Measurements from ENCODE around the gene RPL10A.

The RPL10A gene

GRCh38 chr6:35442693-35443092 is 25.5 kb upstream of the RPL10A start:
- Histone ChIP-seq H3K27me3 (no peaks in the 10 kb centered on the region), H3K4me2 (no peak overlapping the region), H3K9ac (0 out of 22 replicates have a peak overlapping the region, but pooled peaks of 1 of the 11 experiments have one; percentile 11), H3K4me1 (peaks cover 9 to 26% (median 17%) of the 10 kb centered on the region in 10 experiments), H3K27ac (no peak overlapping the region), H4K20me1 (no peaks in the 10 kb centered on the region), H3K9me3 (replicated peaks in 1 of 11) (no peaks in the 10 kb centered on the region), H3K36me3 (no peaks in the 10 kb centered on the region), H3K4me3 (no peak overlapping the region)
- TF ChIP-seq Cebpa-rat (IDR thresholded peaks at IDR 0.05): no peak

DNA sequence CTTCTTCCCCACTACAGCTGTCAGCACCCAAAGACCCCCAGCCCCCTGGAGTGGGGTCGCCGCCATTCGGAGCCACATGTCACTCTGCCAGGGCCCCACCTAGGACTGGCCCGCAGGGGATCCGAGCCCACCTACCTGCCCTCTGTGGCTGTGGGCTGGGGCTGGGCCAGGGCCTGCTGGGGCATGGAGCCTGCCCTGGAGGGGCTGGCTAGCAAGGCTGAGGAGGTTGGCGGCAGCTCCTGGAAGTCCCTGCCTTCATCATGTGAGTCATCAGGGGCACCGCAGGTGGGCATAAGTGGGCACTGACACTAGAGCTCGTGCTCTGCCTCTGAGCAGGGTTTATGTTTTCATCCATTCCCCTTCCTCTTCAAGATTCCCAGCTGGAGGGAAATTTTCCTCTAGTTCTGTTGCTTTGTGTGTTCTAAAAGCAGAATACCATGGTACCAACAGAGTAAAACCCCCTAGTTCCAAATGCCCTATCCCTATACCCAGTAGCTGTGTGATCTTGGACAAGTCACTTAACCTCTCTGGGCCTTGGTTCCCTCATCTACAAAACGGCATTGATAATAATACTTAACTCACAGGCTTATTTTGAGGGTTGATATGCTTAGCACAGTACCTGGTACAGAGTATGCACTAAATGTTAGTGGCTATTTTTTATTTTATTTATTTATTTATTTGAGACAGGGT is 24.7 kb upstream of the RPL10A start:
- no peak for TF ChIP-seq Cebpa-rat (IDR thresholded peaks at IDR 0.05)

DNA sequence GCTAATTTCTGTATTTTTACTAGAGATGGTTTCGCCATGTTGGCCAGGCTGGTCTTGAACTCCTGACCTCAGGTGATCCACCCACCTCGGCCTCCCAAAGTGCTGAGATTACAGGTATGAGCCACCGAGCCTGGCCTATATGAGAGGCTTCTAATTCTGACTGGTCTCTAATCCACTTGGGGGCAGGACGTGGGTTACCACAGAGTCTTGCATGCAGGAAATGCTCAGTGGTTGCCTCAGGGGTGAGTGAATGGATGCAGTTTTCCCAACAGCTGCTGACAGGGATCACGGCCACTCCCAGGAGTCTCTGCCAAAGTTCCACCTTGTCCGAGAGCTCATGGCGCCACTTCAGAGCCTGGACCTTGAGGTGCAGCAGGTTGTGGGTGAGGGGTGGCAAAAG is 22.5 kb upstream of the RPL10A start:
- Histone ChIP-seq H3K9ac (no peak overlapping the region), H4K20me1 (no peaks in the 10 kb centered on the region), H3K27me3 (no peaks in the 10 kb centered on the region), H3K36me3 (no peaks in the 10 kb centered on the region), H3K27ac (no peak overlapping the region; a peak in 1 of 22 replicates), H3K4me1 (peaks cover 9 to 31% (median 18%) of the 10 kb centered on the region in 10 experiments), H3K4me2 (peak overlapping the region; percentile 5 to 80 (median 47); a peak in 20 of 22 replicates), H3K9me3 (replicated peaks in 1 of 11) (no peaks in the 10 kb centered on the region), H3K4me3 (no peak overlapping the region)
- no peak for TF ChIP-seq Cebpa-rat (IDR thresholded peaks at IDR 0.05)

More for the DNA sequence above, 24.7 kb upstream of the RPL10A start:
- Histone ChIP-seq H3K9me3 (replicated peaks in 1 of 11) (no peaks in the 10 kb centered on the region), H4K20me1 (no peaks in the 10 kb centered on the region), H3K4me3 (no peak overlapping the region), H3K36me3 (no peaks in the 10 kb centered on the region), H3K4me2 (no peak overlapping the region), H3K9ac (no peak overlapping the region; a peak in 1 of 22 replicates), H3K27me3 (no peaks in the 10 kb centered on the region), H3K4me1 (peaks cover 9 to 27% (median 18%) of the 10 kb centered on the region in 10 experiments), H3K27ac (no peak overlapping the region)

- no peaks in the 10 kb centered on the region for H3K36me3 ChIP-seq
- H3K4me1 ChIP-seq: peaks cover 20 to 47% (median 33%) of the 10 kb centered on the region in 10 experiments
- H3K27ac ChIP-seq: no peak overlapping the region
- no peaks in the 10 kb centered on the region for H3K27me3 ChIP-seq
- H3K4me2 ChIP-seq: peak overlapping the region in 1 of 11 experiments; percentile 5; a peak in 1 of 22 replicates
- H3K9ac ChIP-seq: peak overlapping the region in 1 of 11 experiments; percentile 60; a peak in 1 of 22 replicates
- no peak overlapping the region for H3K4me3 ChIP-seq
- H4K20me1 ChIP-seq: peaks cover 0 to 4% (median 0%) of the 10 kb centered on the region in 11 experiments; a peak in 2 of 22 replicates
- TF ChIP-seq Cebpa-rat (IDR thresholded peaks at IDR 0.05): no peak
- no peaks in the 10 kb centered on the region for H3K9me3 ChIP-seq (replicated peaks in 1 of 11)
Measured at GRCh38 chr6:35448191-35448590, 20.0 kb upstream of the RPL10A start.

DNA sequence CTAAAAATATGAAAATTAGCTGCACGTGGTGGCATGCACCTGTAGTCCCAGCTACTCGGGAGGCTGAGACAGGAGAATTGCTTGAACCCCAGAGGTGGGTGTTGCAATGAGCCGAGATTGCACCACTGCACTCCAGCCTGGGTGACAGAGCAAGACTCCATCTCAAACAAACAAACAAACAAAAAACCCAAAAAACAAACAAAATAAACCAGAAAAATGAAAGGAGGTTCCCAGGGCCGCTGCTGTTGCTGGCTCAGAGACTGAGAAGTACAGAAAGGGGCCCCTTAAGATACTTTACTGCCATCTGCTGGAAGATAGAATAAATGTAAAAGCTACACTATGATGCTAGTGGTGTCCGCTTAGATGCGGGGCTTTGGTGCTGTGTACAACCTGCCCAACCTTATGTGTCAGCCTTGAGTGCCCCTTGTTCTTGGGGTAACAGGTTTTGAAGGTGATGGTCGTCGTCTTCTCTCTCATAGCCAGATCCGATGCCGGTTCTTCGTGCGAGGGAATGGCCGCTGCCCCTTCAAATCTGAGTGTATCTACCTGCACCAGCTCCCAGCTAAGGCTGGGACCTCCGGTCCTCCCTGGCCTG is 18.8 kb upstream of the RPL10A start:
- H3K9me3 ChIP-seq (replicated peaks in 1 of 11): no peaks in the 10 kb centered on the region
- H3K27me3 ChIP-seq: no peaks in the 10 kb centered on the region
- no peak for TF ChIP-seq Cebpa-rat (IDR thresholded peaks at IDR 0.05)
- no peak overlapping the region for H3K9ac ChIP-seq
- H3K4me3 ChIP-seq: no peak overlapping the region
- H3K36me3 ChIP-seq: no peaks in the 10 kb centered on the region
- no peak overlapping the region for H3K27ac ChIP-seq
- H3K4me1 ChIP-seq: peaks cover 32 to 59% (median 45%) of the 10 kb centered on the region in 10 experiments
- H3K4me2 ChIP-seq: peak overlapping the region in 2 of 11 experiments; percentile 16 to 20; a peak in 2 of 22 replicates
- H4K20me1 ChIP-seq: peaks cover 0 to 10% (median 0%) of the 10 kb centered on the region in 11 experiments; a peak in 3 of 22 replicates

- Histone ChIP-seq H3K9me3 (replicated peaks in 1 of 11) (no peaks in the 10 kb centered on the region), H3K4me3 (peak overlapping the region; percentile 71 to 95 (median 84); a peak in 19 of 20 replicates), H4K20me1 (peaks cover 0 to 18% (median 3%) of the 10 kb centered on the region in 11 experiments; a peak in 3 of 22 replicates), H3K4me2 (peak overlapping the region; percentile 83 to 99 (median 94)), H3K9ac (peak overlapping the region; percentile 40 to 93 (median 85); a peak in 17 of 22 replicates), H3K36me3 (peaks cover 0 to 16% (median 14%) of the 10 kb centered on the region in 11 experiments; a peak in 19 of 22 replicates), H3K4me1 (peaks cover 37 to 62% (median 45%) of the 10 kb centered on the region in 10 experiments), H3K27ac (peak overlapping the region in 9 of 11 experiments; percentile 3 to 91 (median 38); a peak in 12 of 22 replicates), H3K27me3 (no peaks in the 10 kb centered on the region)
- no peak for TF ChIP-seq Cebpa-rat (IDR thresholded peaks at IDR 0.05)
Measured at GRCh38 chr6:35451354-35452182, 16.6 kb upstream of the RPL10A start.

- TF ChIP-seq Cebpa-rat (IDR thresholded peaks at IDR 0.05): no peak
- Histone ChIP-seq H3K4me2 (peak within 1 kb of the TSS; percentile 83 to 100 (median 99)), H3K9me3 (replicated peaks in 1 of 11) (no peaks in the 10 kb centered on the region), H3K9ac (peak within 1 kb of the TSS; percentile 73 to 93 (median 85)), H3K4me1 (peaks cover 37 to 56% (median 46%) of the 10 kb centered on the region in 10 experiments), H3K27me3 (no peaks in the 10 kb centered on the region), H3K4me3 (peak within 1 kb of the TSS; percentile 71 to 95 (median 84)), H3K36me3 (peaks cover 0 to 25% (median 23%) of the 10 kb centered on the region in 11 experiments; a peak in 19 of 22 replicates), H3K27ac (peak within 1 kb of the TSS; percentile 18 to 91 (median 86); a peak in 21 of 22 replicates), H4K20me1 (peaks cover 0 to 18% (median 4%) of the 10 kb centered on the region in 11 experiments; a peak in 5 of 22 replicates)
Measured at GRCh38 chr6:35452183-35453090, 15.8 kb upstream of the RPL10A start, which contains the start of gene FANCE. FANCE (plus strand) TSS chr6:35452338; CDS start chr6:35452546, 208 bp downstream.

Measured in BLaER1 treated with 17β-estradiol and CSF1 and Interleukin-3, amounts not matched to agents 10 nM and 100 nM (cell line).